Measurements from ENCODE around the gene WHRN.

The WHRN gene

DNA sequence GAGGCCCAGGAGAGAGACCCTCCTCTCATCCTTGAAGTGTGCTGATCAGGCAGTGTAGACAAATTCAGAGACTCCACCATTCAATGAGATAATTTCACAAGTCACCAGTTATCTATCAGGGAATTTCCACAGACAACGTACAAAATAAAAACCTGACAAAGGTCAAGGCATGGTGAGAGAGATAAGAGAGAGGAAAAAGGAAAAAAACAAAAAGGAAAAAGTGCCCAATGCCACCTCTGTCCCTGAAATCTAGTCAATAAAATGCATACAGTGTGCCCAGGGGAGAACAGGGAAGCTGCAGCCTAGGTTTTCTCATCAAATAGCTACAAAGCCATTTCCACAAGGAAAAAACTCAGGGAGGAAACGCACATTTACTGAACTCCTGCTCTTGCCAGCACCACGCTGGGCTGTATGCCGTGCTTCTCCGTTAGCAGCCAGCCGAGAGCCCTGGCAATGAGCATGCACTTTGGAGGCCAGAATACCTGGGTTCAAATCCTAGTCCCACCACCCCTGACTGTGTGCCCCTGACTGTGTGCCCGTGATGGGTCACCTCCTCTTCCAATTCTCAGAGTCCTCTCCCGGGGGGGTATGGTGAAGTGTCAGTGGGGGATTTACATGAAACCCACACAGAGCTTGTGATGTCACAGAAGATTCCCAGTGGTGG lies 11.6 kb downstream of the WHRN start:
- H3K4me1 ChIP-seq (ENCODE audit: control insufficient read depth, insufficient read depth, low read length, poor library complexity, severe bottlenecking), result no peaks in the 10 kb centered on the region
- no peaks in the 10 kb centered on the region for H3K9me3 ChIP-seq (ENCODE audit: control insufficient read depth, low read length)
- DNase-seq, result no peak
- H3K36me3 ChIP-seq (ENCODE audit: control insufficient read depth, insufficient read depth, low read length), result no peaks in the 10 kb centered on the region
- no peak overlapping the region for H3K27ac ChIP-seq (ENCODE audit: insufficient read depth, low read length, poor library complexity, severe bottlenecking)
- no peaks in the 10 kb centered on the region for H3K27me3 ChIP-seq (replicated peaks; ENCODE audit: control insufficient read depth, insufficient read depth, low read length, poor library complexity, severe bottlenecking)
- no peak overlapping the region for H3K4me3 ChIP-seq (ENCODE audit: insufficient read depth, low read depth, low read length, poor library complexity, severe bottlenecking)

DNA sequence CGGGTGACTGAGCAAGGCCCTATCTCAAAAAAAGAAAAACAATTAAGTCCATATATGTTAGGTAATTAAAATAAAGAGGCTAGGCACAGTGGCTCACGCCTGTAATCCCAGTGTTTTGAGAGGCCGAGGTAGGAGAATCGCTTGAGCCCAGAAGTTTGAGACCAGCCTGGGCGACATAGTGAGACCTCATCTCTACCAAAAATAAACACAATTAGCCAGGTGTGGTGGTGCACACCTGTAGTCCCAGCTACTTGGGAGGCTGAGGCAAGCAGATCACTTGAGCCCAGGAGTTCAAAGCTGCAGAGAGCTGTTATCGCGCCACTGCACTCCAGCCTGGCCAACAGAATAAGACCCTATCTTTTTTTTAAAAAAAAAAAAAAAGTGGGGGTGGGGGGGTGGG lies 12.3 kb downstream of the WHRN start:
- no peak overlapping the region for H3K27ac ChIP-seq (ENCODE audit: insufficient read depth, low read length, poor library complexity, severe bottlenecking)
- no peaks in the 10 kb centered on the region for H3K27me3 ChIP-seq (replicated peaks; ENCODE audit: control insufficient read depth, insufficient read depth, low read length, poor library complexity, severe bottlenecking)
- H3K4me1 ChIP-seq (ENCODE audit: control insufficient read depth, insufficient read depth, low read length, poor library complexity, severe bottlenecking), result no peaks in the 10 kb centered on the region
- H3K9me3 ChIP-seq (ENCODE audit: control insufficient read depth, low read length), result no peaks in the 10 kb centered on the region
- no peaks in the 10 kb centered on the region for H3K36me3 ChIP-seq (ENCODE audit: control insufficient read depth, insufficient read depth, low read length)
- H3K4me3 ChIP-seq (ENCODE audit: insufficient read depth, low read depth, low read length, poor library complexity, severe bottlenecking), result no peak overlapping the region
- no peak for DNase-seq

DNA sequence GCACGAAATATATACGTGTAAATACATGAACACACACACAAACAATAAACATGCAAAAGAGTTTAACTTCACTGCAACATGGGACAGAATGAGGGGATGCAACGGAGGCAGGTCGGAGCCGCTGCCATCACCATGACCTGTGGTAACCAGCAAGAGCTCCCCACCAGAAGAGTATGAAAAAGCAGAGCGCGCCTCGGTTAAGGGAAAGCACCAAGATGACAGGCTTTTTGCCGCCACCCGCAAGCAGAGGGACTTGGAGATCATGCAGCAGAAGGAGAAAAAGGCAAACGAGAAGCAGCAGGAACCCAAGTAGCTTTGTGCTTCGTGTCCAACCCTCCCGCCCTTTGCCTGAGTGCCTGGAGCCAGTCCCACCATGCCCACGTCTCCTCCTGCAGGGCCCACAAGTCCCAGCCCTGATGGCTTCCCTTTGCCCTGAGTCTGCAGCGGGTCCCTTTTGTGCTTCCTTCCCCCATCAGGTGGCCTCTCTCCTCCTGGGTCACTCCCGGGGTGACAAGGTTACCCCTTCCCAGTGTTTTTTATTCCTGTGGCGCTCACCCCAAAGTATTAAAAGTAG lies 13.8 kb downstream of the WHRN start:
- no peaks in the 10 kb centered on the region for H3K36me3 ChIP-seq (ENCODE audit: control insufficient read depth, insufficient read depth, low read length)
- no peak overlapping the region for H3K4me3 ChIP-seq (ENCODE audit: insufficient read depth, low read depth, low read length, poor library complexity, severe bottlenecking)
- H3K27ac ChIP-seq (ENCODE audit: insufficient read depth, low read length, poor library complexity, severe bottlenecking), result no peak overlapping the region
- no peaks in the 10 kb centered on the region for H3K9me3 ChIP-seq (ENCODE audit: control insufficient read depth, low read length)
- H3K27me3 ChIP-seq (replicated peaks; ENCODE audit: control insufficient read depth, insufficient read depth, low read length, poor library complexity, severe bottlenecking), result no peaks in the 10 kb centered on the region
- H3K4me1 ChIP-seq (ENCODE audit: control insufficient read depth, insufficient read depth, low read length, poor library complexity, severe bottlenecking), result no peaks in the 10 kb centered on the region
- DNase-seq, result no peak

DNA sequence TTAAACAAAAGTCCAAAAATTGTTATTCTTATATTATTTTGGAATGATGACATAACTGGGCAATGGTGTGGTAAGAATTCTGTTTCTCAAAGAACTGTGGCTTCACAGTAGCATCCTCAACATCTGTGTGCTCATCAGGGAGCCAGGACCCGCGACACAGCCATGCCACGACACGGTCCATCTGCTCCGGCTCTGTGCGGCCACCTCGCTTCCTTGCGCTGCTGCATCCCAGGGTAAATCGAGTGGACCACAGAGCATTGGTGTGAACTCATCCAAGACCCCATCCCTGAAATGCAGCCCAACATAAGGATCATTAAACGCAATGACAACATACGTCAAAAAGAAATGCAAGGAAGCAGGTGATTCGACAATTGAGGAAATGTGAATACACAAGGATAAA lies 15.3 kb downstream of the WHRN start:
- Histone ChIP-seq H3K4me3 (ENCODE audit: insufficient read depth, low read depth, low read length, poor library complexity, severe bottlenecking) (no peak overlapping the region), H3K9me3 (ENCODE audit: control insufficient read depth, low read length) (no peaks in the 10 kb centered on the region), H3K27me3 (replicated peaks; ENCODE audit: control insufficient read depth, insufficient read depth, low read length, poor library complexity, severe bottlenecking) (no peaks in the 10 kb centered on the region), H3K4me1 (ENCODE audit: control insufficient read depth, insufficient read depth, low read length, poor library complexity, severe bottlenecking) (peaks cover 2% of the 10 kb centered on the region), H3K27ac (ENCODE audit: insufficient read depth, low read length, poor library complexity, severe bottlenecking) (no peak overlapping the region), H3K36me3 (ENCODE audit: control insufficient read depth, insufficient read depth, low read length) (no peaks in the 10 kb centered on the region)
- DNase-seq, result no peak

DNA sequence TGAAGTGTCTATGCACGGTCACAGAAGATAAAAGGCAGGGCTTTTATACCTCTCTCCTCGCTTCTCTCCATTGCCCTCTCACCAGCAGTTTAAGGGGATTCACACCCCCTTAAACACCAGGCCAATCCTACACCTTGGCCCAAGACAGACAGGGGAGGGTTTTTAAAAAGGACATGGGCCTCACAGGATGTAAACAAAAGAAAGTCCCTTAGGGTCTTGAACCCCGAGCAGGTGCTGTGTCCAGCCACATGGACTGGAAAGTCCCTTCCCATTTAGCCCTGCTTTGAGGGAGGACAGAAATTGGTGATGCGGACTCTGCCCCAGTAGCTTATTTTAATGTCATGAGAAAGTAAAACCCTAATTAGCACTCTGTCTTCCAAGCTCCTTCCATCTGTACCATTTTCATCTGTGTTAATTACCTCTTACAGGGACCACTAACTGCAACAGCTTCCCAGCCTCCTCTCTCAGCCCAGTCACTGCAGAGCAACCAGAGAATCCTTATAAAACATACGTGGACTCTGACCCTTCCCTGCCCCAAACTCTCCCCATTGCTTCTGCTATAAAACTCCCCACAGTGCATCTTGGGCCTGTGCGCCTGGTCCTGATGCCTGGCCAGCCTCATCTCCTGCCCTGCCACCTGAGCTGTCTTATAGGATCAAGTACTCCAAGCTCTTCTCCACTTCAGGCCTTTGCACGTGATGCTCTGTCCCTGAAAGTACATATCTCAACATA lies 16.7 kb downstream of the WHRN start:
- Histone ChIP-seq H3K4me1 (ENCODE audit: control insufficient read depth, insufficient read depth, low read length, poor library complexity, severe bottlenecking) (peaks cover 8% of the 10 kb centered on the region), H3K4me3 (ENCODE audit: insufficient read depth, low read depth, low read length, poor library complexity, severe bottlenecking) (no peak overlapping the region), H3K9me3 (ENCODE audit: control insufficient read depth, low read length) (no peaks in the 10 kb centered on the region), H3K36me3 (ENCODE audit: control insufficient read depth, insufficient read depth, low read length) (no peaks in the 10 kb centered on the region), H3K27me3 (replicated peaks; ENCODE audit: control insufficient read depth, insufficient read depth, low read length, poor library complexity, severe bottlenecking) (no peaks in the 10 kb centered on the region), H3K27ac (ENCODE audit: insufficient read depth, low read length, poor library complexity, severe bottlenecking) (no peak overlapping the region)
- no peak for DNase-seq

DNA sequence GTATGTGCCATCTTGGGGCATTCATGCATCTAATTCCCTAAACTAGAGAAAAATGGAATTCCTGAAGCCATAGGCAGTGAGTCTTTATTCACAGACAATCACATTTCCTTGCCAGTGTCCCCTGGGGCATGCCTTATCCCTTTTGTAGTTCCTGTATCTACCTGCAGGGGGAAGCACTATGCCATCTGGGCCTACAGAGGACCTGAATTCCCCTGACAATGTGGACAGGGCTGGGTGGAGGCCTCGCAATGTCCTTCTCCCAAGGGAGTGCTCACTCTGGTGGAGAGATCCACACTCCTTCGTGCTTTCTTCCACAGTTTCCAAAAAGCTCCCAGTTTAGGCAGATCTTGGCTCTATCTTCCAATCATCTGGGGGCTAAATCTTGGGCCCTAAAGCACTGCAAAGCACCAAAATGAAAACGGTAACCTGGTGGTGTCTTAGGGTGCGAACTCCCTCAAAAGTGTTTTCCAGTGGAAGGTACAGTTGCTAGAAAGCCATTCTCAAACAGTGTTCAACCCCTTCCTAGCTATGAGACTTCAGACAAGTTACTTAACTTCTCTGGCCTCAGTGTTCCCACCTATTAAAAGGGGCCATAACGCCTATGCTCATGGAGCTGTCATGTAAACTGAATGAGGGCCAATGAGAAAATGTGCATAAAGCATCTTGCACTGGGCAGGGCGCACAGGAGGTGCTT lies 17.5 kb downstream of the WHRN start:
- Histone ChIP-seq H3K4me1 (ENCODE audit: control insufficient read depth, insufficient read depth, low read length, poor library complexity, severe bottlenecking) (peaks cover 8% of the 10 kb centered on the region), H3K27ac (ENCODE audit: insufficient read depth, low read length, poor library complexity, severe bottlenecking) (no peak overlapping the region), H3K36me3 (ENCODE audit: control insufficient read depth, insufficient read depth, low read length) (no peaks in the 10 kb centered on the region), H3K9me3 (ENCODE audit: control insufficient read depth, low read length) (no peaks in the 10 kb centered on the region), H3K4me3 (ENCODE audit: insufficient read depth, low read depth, low read length, poor library complexity, severe bottlenecking) (no peak overlapping the region), H3K27me3 (replicated peaks; ENCODE audit: control insufficient read depth, insufficient read depth, low read length, poor library complexity, severe bottlenecking) (no peaks in the 10 kb centered on the region)
- peak; percentile 32 to 53 (median 34) for DNase-seq

DNA sequence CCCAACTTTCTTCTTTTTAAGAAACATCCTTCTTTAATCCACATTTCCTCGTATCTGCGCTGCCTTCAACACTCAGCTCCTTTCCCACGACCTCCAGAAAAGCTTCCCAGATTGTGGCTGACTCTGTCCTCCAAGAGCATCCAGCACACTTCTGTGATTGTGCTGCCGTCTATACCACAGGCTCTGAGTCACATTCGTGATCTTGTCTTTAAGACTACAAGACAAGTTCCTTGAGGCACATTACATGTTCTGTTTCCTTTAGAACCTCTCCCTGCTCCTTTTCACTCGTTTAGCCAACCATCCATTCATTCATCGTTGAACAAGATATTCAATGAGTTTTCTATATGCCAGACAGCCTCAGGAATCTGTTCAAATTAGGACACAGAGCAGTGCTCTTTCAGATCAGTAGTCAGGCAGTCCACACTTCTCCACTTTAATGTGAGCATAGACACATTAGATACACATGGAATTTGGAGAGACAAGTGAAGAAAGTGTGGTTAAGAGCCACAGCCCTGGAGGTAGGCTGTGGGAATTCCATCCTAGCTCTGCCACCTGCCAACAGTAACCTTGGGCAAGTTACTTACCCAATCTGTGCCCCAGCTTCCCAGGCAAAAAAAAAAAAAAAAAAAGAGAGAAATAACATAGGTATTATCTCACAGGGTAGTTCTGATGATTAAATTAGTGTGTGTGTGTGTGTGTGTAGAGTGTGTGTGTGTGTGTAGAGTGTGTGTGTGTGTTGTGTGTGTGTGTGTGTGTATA lies 18.9 kb downstream of the WHRN start:
- DNase-seq, result no peak
- Histone ChIP-seq H3K4me3 (ENCODE audit: insufficient read depth, low read depth, low read length, poor library complexity, severe bottlenecking) (no peak overlapping the region), H3K27ac (ENCODE audit: insufficient read depth, low read length, poor library complexity, severe bottlenecking) (no peak overlapping the region), H3K4me1 (ENCODE audit: control insufficient read depth, insufficient read depth, low read length, poor library complexity, severe bottlenecking) (peaks cover 8% of the 10 kb centered on the region), H3K9me3 (ENCODE audit: control insufficient read depth, low read length) (no peaks in the 10 kb centered on the region), H3K36me3 (ENCODE audit: control insufficient read depth, insufficient read depth, low read length) (no peaks in the 10 kb centered on the region), H3K27me3 (replicated peaks; ENCODE audit: control insufficient read depth, insufficient read depth, low read length, poor library complexity, severe bottlenecking) (no peaks in the 10 kb centered on the region)

DNA sequence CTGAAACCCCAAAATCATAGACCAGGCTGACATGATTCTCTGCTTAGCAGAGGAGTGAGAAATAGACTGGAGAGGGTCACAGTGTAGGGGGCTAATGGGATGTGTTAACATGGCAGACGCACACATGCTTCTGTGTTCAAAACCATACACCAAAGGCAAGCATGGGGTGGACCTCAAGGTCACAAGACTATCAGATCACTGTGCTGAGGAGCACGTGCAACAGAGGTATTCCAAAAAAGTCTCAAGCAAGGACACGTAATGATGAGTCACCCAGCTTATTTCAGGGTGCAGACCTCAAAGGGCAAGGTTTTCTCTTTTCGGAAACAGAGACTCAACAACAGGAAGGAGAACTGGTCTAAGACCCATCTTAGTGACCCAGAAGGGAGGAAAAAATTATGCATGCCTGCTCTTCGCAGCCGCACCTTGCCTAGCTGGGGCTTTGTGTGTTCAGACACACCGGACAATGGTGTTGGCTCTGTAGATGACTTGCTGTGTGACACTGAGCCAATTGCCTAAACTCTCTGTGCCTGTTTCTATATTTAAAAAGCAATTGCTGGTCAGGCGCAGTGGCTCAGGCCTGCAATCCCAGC lies 20.3 kb downstream of the WHRN start:
- no peaks in the 10 kb centered on the region for H3K27me3 ChIP-seq (replicated peaks; ENCODE audit: control insufficient read depth, insufficient read depth, low read length, poor library complexity, severe bottlenecking)
- no peak overlapping the region for H3K4me3 ChIP-seq (ENCODE audit: insufficient read depth, low read depth, low read length, poor library complexity, severe bottlenecking)
- H3K27ac ChIP-seq (ENCODE audit: insufficient read depth, low read length, poor library complexity, severe bottlenecking), result no peak overlapping the region
- no peaks in the 10 kb centered on the region for H3K36me3 ChIP-seq (ENCODE audit: control insufficient read depth, insufficient read depth, low read length)
- DNase-seq, result peak in 2 of 3 donors; percentile 19 to 32
- peaks cover 8% of the 10 kb centered on the region for H3K4me1 ChIP-seq (ENCODE audit: control insufficient read depth, insufficient read depth, low read length, poor library complexity, severe bottlenecking)
- H3K9me3 ChIP-seq (ENCODE audit: control insufficient read depth, low read length), result no peaks in the 10 kb centered on the region

DNA sequence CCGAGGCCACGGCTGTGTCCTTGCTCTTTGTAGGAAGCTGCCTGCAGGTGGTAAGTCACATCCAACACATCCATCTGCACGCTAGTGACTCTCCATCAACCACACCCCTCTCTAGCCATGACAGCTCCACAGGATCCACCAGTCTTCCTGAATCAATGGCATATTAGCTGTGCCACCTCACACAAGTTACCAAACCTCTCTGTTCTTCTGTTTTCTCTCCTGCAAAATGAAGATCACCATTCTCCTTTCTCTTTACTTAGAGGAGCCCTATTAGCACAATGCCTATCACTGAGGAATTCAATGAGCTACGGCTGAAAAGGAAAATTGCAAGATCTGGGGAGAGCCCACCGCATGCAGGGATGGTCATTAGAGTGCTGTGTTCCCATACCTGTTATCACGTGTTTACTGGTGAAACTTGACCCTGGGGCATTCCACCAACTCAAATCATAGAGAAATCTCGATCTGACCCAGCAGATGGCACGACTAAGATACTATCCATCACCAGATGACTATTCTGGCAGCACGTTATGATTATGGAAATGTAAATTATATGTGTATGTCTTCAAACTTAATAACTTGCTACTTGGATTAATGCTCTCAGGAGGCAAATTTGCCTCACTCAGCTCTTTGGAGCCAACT lies 20.9 kb downstream of the WHRN start:
- no peak overlapping the region for H3K27ac ChIP-seq (ENCODE audit: insufficient read depth, low read length, poor library complexity, severe bottlenecking)
- no peaks in the 10 kb centered on the region for H3K27me3 ChIP-seq (replicated peaks; ENCODE audit: control insufficient read depth, insufficient read depth, low read length, poor library complexity, severe bottlenecking)
- DNase-seq, result no peak
- H3K4me3 ChIP-seq (ENCODE audit: insufficient read depth, low read depth, low read length, poor library complexity, severe bottlenecking), result no peak overlapping the region
- peaks cover 8% of the 10 kb centered on the region for H3K4me1 ChIP-seq (ENCODE audit: control insufficient read depth, insufficient read depth, low read length, poor library complexity, severe bottlenecking)
- H3K9me3 ChIP-seq (ENCODE audit: control insufficient read depth, low read length), result no peaks in the 10 kb centered on the region
- no peaks in the 10 kb centered on the region for H3K36me3 ChIP-seq (ENCODE audit: control insufficient read depth, insufficient read depth, low read length)

All from effector memory CD4-positive, alpha-beta T cell (primary cell).